Neural cell (in vitro differentiated cells): Measurements from ENCODE around the gene FRMPD4. TPM values are rescaled to one million over a fixed set of nuclear protein-coding genes. Genes with fewer than 3 reads are reported as not detected.

Experiments used
- H2AFZ ChIP-seq: fragments of 200-600, 300-800 bp; sonication (generic), shearing (Covaris generic); 2 replicates; pipeline ENCODE4 v1.6.0; 2014; ENCODE audit warnings: low read depth, mild to moderate bottlenecking, antibody characterized with exemption, low read length, moderate library complexity
- H3F3A ChIP-seq: fragments of 200-600 bp; shearing (Covaris generic); 2 replicates; pipeline ENCODE4 v1.6.1; 2016; ENCODE audit warnings: mild to moderate bottlenecking, moderate library complexity, mixed read lengths, antibody characterized with exemption, low read length; ENCODE audit not compliant: insufficient read depth, poor library complexity, severe bottlenecking
- H3K27ac ChIP-seq: fragments of 200-600, 300-800 bp; sonication (generic), shearing (Covaris generic); 2 replicates; pipeline ENCODE4 v1.5.1; 2014; ENCODE audit warnings: mild to moderate bottlenecking, low read length, moderate library complexity
- H3K27me3 ChIP-seq: fragments of 300-800, 200-600 bp; sonication (generic), shearing (Covaris generic); 2 replicates; pipeline ENCODE4 v1.6.0; 2014; ENCODE audit warnings: mild to moderate bottlenecking, low read depth, low read length, moderate library complexity; ENCODE audit not compliant: insufficient read depth
- H3K36me3 ChIP-seq: fragments of 300-800, 200-600 bp; sonication (generic), shearing (Covaris generic); 2 replicates; pipeline ENCODE4 v1.5.1; 2014; ENCODE audit warnings: mild to moderate bottlenecking, antibody characterized with exemption, low read length, moderate library complexity; ENCODE audit not compliant: insufficient read depth
- H3K4me2 ChIP-seq: fragments of 300-800, 200-600 bp; sonication (generic), shearing (Covaris generic); 2 replicates; pipeline ENCODE4 v1.6.0; 2014; ENCODE audit warnings: mild to moderate bottlenecking, low read length
- H3K4me3 ChIP-seq: fragments of 300-800, 200-600 bp; sonication (generic), shearing (Covaris generic); 2 replicates; pipeline ENCODE4 v1.5.1; 2014; ENCODE audit warnings: mild to moderate bottlenecking, low read length, moderate library complexity
- H3K79me2 ChIP-seq: fragments of 200-600 bp; shearing (Covaris generic); replicated peaks from 2 replicates; pipeline ENCODE4 v1.6.0; 2014; ENCODE audit warnings: mild to moderate bottlenecking, low read length, moderate library complexity; ENCODE audit not compliant: insufficient read depth
- H3K9ac ChIP-seq: fragments of 300-800, 200-600 bp; sonication (generic), shearing (Covaris generic); 2 replicates; pipeline ENCODE4 v1.6.1; 2016; ENCODE audit warnings: mild to moderate bottlenecking, low read length, mixed read lengths
- H3K9me2 ChIP-seq: fragments of 200-600 bp; shearing (Covaris generic); 2 replicates; pipeline ENCODE4 v1.6.1; 2016; ENCODE audit warnings: mild to moderate bottlenecking, low read length, mixed read lengths; ENCODE audit not compliant: insufficient read depth
- H3K9me3 ChIP-seq: fragments of 200-600, 300-800 bp; sonication (generic), shearing (Covaris generic); 2 replicates; pipeline ENCODE4 v1.6.1; 2016; ENCODE audit warnings: mild to moderate bottlenecking, mixed run types, low read length, moderate library complexity, mixed read lengths
- H4K20me1 ChIP-seq: fragments of 200-600 bp; shearing (Covaris generic); 2 replicates; pipeline ENCODE4 v1.6.1; 2016; ENCODE audit warnings: mild to moderate bottlenecking, mixed run types; ENCODE audit not compliant: insufficient read depth
- CTCF ChIP-seq: fragments of 450-650 bp; IDR thresholded peaks from 2 replicates; pipeline ENCODE4 v1.5.1; 2014; ENCODE audit warnings: antibody characterized with exemption, mild to moderate bottlenecking, moderate library complexity; ENCODE audit not compliant: poor library complexity, severe bottlenecking
- EP300 ChIP-seq: fragments of 450-650 bp; conservative IDR thresholded peaks from 2 replicates; pipeline ENCODE4 v1.6.1; 2014; ENCODE audit warnings: antibody characterized with exemption, mild to moderate bottlenecking, moderate library complexity; ENCODE audit not compliant: poor library complexity, severe bottlenecking
- EZH2 ChIP-seq: fragments of 200-600, 300-800 bp; shearing (Covaris generic), sonication (generic); IDR thresholded peaks from 2 replicates; pipeline ENCODE4 v1.6.1; 2014; ENCODE audit warnings: antibody characterized with exemption, low read length, borderline replicate concordance, mild to moderate bottlenecking; ENCODE audit not compliant: insufficient read depth, poor library complexity, severe bottlenecking
- MXI1 ChIP-seq: fragments of 450-650 bp; conservative IDR thresholded peaks from 2 replicates; pipeline ENCODE4 v1.6.1; 2014; ENCODE audit warnings: antibody characterized with exemption, mild to moderate bottlenecking; ENCODE audit not compliant: poor library complexity, severe bottlenecking
- POLR2AphosphoS5 ChIP-seq: IDR thresholded peaks from 2 replicates; pipeline ENCODE4 v1.6.1; 2012
- RAD21 ChIP-seq: fragments of 450-650 bp; conservative IDR thresholded peaks from 2 replicates; pipeline ENCODE4 v1.6.1; 2014; ENCODE audit warnings: antibody characterized with exemption, mild to moderate bottlenecking, moderate library complexity
- REST ChIP-seq: IDR thresholded peaks from 2 replicates; pipeline ENCODE4 v1.6.1; 2012; ENCODE audit warnings: borderline replicate concordance
- SMC3 ChIP-seq: fragments of 450-650 bp; conservative IDR thresholded peaks from 2 replicates; pipeline ENCODE4 v1.6.1; 2014; ENCODE audit warnings: antibody characterized with exemption, mild to moderate bottlenecking, moderate library complexity; ENCODE audit not compliant: poor library complexity
- TAF1 ChIP-seq: IDR thresholded peaks from 2 replicates; pipeline ENCODE4 v1.6.1; 2012; ENCODE audit warnings: low read depth
- polyA plus RNA-seq: library from polyadenylated mRNA; depleted of rRNA; stranded (reverse); fragments of >200 nt; gene quantifications from 2 replicates; pipeline ENCODE4 v1.2.3, GENCODE V29; 2014

The FRMPD4 gene
- polyA plus RNA-seq, 1 donor from 2014 or later, result 1.2 TPM

- H2AFZ ChIP-seq, result no peak overlapping the region
- no peaks in the 10 kb centered on the region for H3K36me3 ChIP-seq
- no peaks in the 10 kb centered on the region for H3K9me2 ChIP-seq
- no peaks in the 10 kb centered on the region for H4K20me1 ChIP-seq
- H3K4me3 ChIP-seq, result no peak overlapping the region
- no peaks in the 10 kb centered on the region for H3F3A ChIP-seq
- no peak for TF ChIP-seq REST
- no peaks in the 10 kb centered on the region for H3K9me3 ChIP-seq
- no peaks in the 10 kb centered on the region for H3K79me2 ChIP-seq
- no peaks in the 10 kb centered on the region for H3K27me3 ChIP-seq
- no peak overlapping the region for H3K27ac ChIP-seq
- no peak overlapping the region for H3K9ac ChIP-seq
- H3K4me2 ChIP-seq, result no peak overlapping the region
These were observed 476.8 kb downstream of the FRMPD4 start for GRCh38 chrX:12615061-12615460.

- Histone ChIP-seq H3K36me3 (no peaks in the 10 kb centered on the region), H3K4me2 (no peak overlapping the region), H3K79me2 (no peaks in the 10 kb centered on the region), H3F3A (no peaks in the 10 kb centered on the region), H3K9me3 (no peaks in the 10 kb centered on the region), H3K9me2 (no peaks in the 10 kb centered on the region), H3K27ac (no peak overlapping the region), H2AFZ (no peak overlapping the region), H4K20me1 (no peaks in the 10 kb centered on the region), H3K9ac (no peak overlapping the region), H3K4me3 (no peak overlapping the region), H3K27me3 (no peaks in the 10 kb centered on the region)
- TF ChIP-seq RAD21 (no peak), EP300 (no peak), TAF1 (no peak), EZH2 (no peak), POLR2AphosphoS5 (no peak), MXI1 (no peak), SMC3 (no peak), REST (no peak), CTCF (no peak)
These were observed 479.0 kb downstream of the FRMPD4 start for GRCh38 chrX:12617241-12617640.
